ENCODE results near the gene SLC13A3.
"Not testable (repeated sequence)": the region's sequence is repeated elsewhere in the genome, so short reads cannot be mapped to it uniquely, and the experiment has no call there.

The SLC13A3 gene

GRCh38 chr20:46680684-46681031, 29.4 kb upstream of the SLC13A3 start:
- Histone ChIP-seq H3K4me3 (ENCODE audit: low read length, poor library complexity, severe bottlenecking) (no peak overlapping the region), H3K9ac (ENCODE audit: low read depth, low read length, poor library complexity, severe bottlenecking) (no peak overlapping the region), H3K79me2 (ENCODE audit: insufficient read depth, low read length) (peaks cover 32% of the 10 kb centered on the region), H3K9me2 (replicated peaks; ENCODE audit: low read depth, low read length) (no peaks in the 10 kb centered on the region), H3K4me1 (ENCODE audit: insufficient read depth, low read length, poor library complexity, severe bottlenecking) (peaks cover 12% of the 10 kb centered on the region), H3F3A (ENCODE audit: low read depth) (no peaks in the 10 kb centered on the region), H3K4me2 (ENCODE audit: low read depth, low read length, poor library complexity, severe bottlenecking) (no peak overlapping the region), H4K20me1 (ENCODE audit: insufficient read depth, low read length, poor library complexity, severe bottlenecking) (peaks cover 30% of the 10 kb centered on the region), H3K9me3 (ENCODE audit: insufficient read depth, low read depth, low read length) (no peaks in the 10 kb centered on the region), H3K36me3 (ENCODE audit: insufficient read depth, low read length) (peaks cover 10% of the 10 kb centered on the region; the same call in 1 of the 2 replicates), H2AFZ (ENCODE audit: low read length) (no peak overlapping the region), H3K27me3 (ENCODE audit: insufficient read depth, low read length, poor library complexity, severe bottlenecking) (no peaks in the 10 kb centered on the region)
- TF ChIP-seq CTCF (conservative IDR thresholded peaks at IDR 0.05; ENCODE audit: low read length) (no peak), EZH2phosphoT487 (IDR thresholded peaks at IDR 0.05; ENCODE audit: borderline replicate concordance) (no peak)

- Histone ChIP-seq H3F3A (ENCODE audit: low read depth) (no peaks in the 10 kb centered on the region), H3K9me3 (ENCODE audit: insufficient read depth, low read depth, low read length) (no peaks in the 10 kb centered on the region), H3K27me3 (ENCODE audit: insufficient read depth, low read length, poor library complexity, severe bottlenecking) (no peaks in the 10 kb centered on the region), H3K4me3 (ENCODE audit: low read length, poor library complexity, severe bottlenecking) (no peak overlapping the region), H3K79me2 (ENCODE audit: insufficient read depth, low read length) (peaks cover 10% of the 10 kb centered on the region), H4K20me1 (ENCODE audit: insufficient read depth, low read length, poor library complexity, severe bottlenecking) (peaks cover 9% of the 10 kb centered on the region), H3K9ac (ENCODE audit: low read depth, low read length, poor library complexity, severe bottlenecking) (no peak overlapping the region), H3K4me2 (ENCODE audit: low read depth, low read length, poor library complexity, severe bottlenecking) (no peak overlapping the region), H3K4me1 (ENCODE audit: insufficient read depth, low read length, poor library complexity, severe bottlenecking) (peaks cover 5% of the 10 kb centered on the region), H3K36me3 (ENCODE audit: insufficient read depth, low read length) (peaks cover 6% of the 10 kb centered on the region; the same call in 1 of the 2 replicates), H2AFZ (ENCODE audit: low read length) (no peak overlapping the region), H3K9me2 (replicated peaks; ENCODE audit: low read depth, low read length) (no peaks in the 10 kb centered on the region)
- TF ChIP-seq CTCF (conservative IDR thresholded peaks at IDR 0.05; ENCODE audit: low read length) (no peak), EZH2phosphoT487 (IDR thresholded peaks at IDR 0.05; ENCODE audit: borderline replicate concordance) (no peak)
Observed at GRCh38 chr20:46678516-46678915, 27.3 kb upstream of the SLC13A3 start.

- Histone ChIP-seq H3K9me2 (replicated peaks; ENCODE audit: low read depth, low read length) (no peaks in the 10 kb centered on the region), H3K27me3 (ENCODE audit: insufficient read depth, low read length, poor library complexity, severe bottlenecking) (no peaks in the 10 kb centered on the region), H3K4me3 (ENCODE audit: low read length, poor library complexity, severe bottlenecking) (no peak overlapping the region), H3K9ac (ENCODE audit: low read depth, low read length, poor library complexity, severe bottlenecking) (no peak overlapping the region), H4K20me1 (ENCODE audit: insufficient read depth, low read length, poor library complexity, severe bottlenecking) (peaks cover 6% of the 10 kb centered on the region), H3K36me3 (ENCODE audit: insufficient read depth, low read length) (peaks cover 6% of the 10 kb centered on the region; the same call in 1 of the 2 replicates), H2AFZ (ENCODE audit: low read length) (no peak overlapping the region), H3K4me1 (ENCODE audit: insufficient read depth, low read length, poor library complexity, severe bottlenecking) (peaks cover 5% of the 10 kb centered on the region), H3F3A (ENCODE audit: low read depth) (no peaks in the 10 kb centered on the region), H3K4me2 (ENCODE audit: low read depth, low read length, poor library complexity, severe bottlenecking) (no peak overlapping the region), H3K79me2 (ENCODE audit: insufficient read depth, low read length) (peaks cover 1% of the 10 kb centered on the region; the same call in 1 of the 2 replicates), H3K9me3 (ENCODE audit: insufficient read depth, low read depth, low read length) (no peaks in the 10 kb centered on the region)
- TF ChIP-seq CTCF (conservative IDR thresholded peaks at IDR 0.05; ENCODE audit: low read length) (no peak), EZH2phosphoT487 (IDR thresholded peaks at IDR 0.05; ENCODE audit: borderline replicate concordance) (no peak)
Observed at GRCh38 chr20:46677608-46678007, 26.3 kb upstream of the SLC13A3 start.

- not testable (repeated sequence) for H3K27me3 ChIP-seq (ENCODE audit: insufficient read depth, low read length, poor library complexity, severe bottlenecking); H3K4me3 ChIP-seq (ENCODE audit: low read length, poor library complexity, severe bottlenecking); H3K4me2 ChIP-seq (ENCODE audit: low read depth, low read length, poor library complexity, severe bottlenecking); H3K36me3 ChIP-seq (ENCODE audit: insufficient read depth, low read length); H3K9ac ChIP-seq (ENCODE audit: low read depth, low read length, poor library complexity, severe bottlenecking); H3K4me1 ChIP-seq (ENCODE audit: insufficient read depth, low read length, poor library complexity, severe bottlenecking); H3K9me3 ChIP-seq (ENCODE audit: insufficient read depth, low read depth, low read length); H2AFZ ChIP-seq (ENCODE audit: low read length); H3K79me2 ChIP-seq (ENCODE audit: insufficient read depth, low read length); H4K20me1 ChIP-seq (ENCODE audit: insufficient read depth, low read length, poor library complexity, severe bottlenecking); H3F3A ChIP-seq (ENCODE audit: low read depth); H3K9me2 ChIP-seq (replicated peaks; ENCODE audit: low read depth, low read length)
Observed at GRCh38 chr20:46676649-46677316, 25.5 kb upstream of the SLC13A3 start.
